C4-2B (cell line): ENCODE data around the gene TEX2.

ENCODE experiments used
- ZFX ChIP-seq: fragments of 450-650 bp; IDR thresholded peaks from 2 replicates; pipeline ENCODE4 v1.6.1; 2017
- TF ChIP-seq, protein P1 (sequence below): fragments of 450-650 bp; conservative IDR thresholded peaks from 2 replicates; pipeline ENCODE4 v1.5.1; 2017; ENCODE audit warnings: mild to moderate bottlenecking

DNA sequence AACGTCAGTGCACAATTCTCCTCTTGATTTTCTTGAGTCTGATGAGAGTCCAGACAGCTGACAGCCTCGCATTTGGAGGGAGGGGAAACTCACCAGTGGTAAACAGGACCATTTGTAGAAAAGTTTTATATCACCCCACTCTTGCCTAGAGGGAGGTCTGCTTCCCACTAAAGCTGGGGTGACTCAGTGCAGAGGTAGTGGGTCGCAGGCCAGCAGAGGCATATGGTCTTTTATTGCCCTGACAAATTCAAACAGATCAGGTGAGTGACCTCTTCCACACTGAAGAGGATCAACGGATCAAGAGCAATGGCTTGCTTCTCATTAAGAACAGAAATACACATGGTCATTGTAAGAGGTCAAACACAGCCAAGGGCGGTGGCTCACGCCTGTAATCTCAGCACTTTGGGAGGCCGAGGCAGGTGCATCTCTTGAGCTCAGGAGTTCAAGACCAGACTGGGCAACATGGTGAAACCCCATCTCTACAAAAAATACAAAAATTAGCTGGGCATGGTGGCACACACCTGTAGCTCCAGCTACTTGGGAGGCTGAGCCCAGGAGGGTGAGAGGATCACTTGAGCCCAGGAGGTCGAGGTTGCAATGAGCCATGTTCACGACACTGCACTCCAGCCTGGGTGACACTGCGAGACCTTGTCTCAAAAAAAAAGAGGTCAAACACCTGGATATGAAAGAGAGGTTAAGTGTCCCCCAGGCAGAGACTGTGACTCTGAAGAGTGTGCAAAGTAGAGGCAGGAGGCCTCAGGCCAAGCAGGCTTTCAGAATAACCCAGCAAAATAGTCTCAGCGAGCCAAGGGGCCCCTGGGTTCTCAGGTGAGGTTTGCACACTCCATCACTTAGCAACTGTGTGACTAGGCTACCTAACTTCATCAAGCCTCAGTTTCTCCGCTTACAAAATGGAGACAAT lies 76.6 kb downstream of the TEX2 start:
- TF ChIP-seq, protein P1, sequence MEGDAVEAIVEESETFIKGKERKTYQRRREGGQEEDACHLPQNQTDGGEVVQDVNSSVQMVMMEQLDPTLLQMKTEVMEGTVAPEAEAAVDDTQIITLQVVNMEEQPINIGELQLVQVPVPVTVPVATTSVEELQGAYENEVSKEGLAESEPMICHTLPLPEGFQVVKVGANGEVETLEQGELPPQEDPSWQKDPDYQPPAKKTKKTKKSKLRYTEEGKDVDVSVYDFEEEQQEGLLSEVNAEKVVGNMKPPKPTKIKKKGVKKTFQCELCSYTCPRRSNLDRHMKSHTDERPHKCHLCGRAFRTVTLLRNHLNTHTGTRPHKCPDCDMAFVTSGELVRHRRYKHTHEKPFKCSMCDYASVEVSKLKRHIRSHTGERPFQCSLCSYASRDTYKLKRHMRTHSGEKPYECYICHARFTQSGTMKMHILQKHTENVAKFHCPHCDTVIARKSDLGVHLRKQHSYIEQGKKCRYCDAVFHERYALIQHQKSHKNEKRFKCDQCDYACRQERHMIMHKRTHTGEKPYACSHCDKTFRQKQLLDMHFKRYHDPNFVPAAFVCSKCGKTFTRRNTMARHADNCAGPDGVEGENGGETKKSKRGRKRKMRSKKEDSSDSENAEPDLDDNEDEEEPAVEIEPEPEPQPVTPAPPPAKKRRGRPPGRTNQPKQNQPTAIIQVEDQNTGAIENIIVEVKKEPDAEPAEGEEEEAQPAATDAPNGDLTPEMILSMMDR, result no peak
- no peak for TF ChIP-seq ZFX
